Hindlimb muscle (tissue), 1 donor: Measurements from ENCODE around the gene SERTAD1. TPM values are rescaled to one million over a fixed set of nuclear protein-coding genes. Genes with fewer than 3 reads are reported as not detected.

ENCODE experiments used
- DNase-seq: peaks from one replicate; pipeline ENCODE4 v3.0.0-alpha.2; 2013
- polyA plus RNA-seq: library from polyadenylated mRNA; unstranded; fragments of 120-200 nt; gene quantifications from one replicate; pipeline ENCODE4 v1.2.1, GENCODE V29; 2013; ENCODE audit not compliant: insufficient read length

Gene SERTAD1
- polyA plus RNA-seq, 1 donor, result 7.3 TPM

- DNase-seq, result no peak
Observed at GRCh38 chr19:40376286-40376862, 49.4 kb downstream of the SERTAD1 start.

GRCh38 chr19:40374084-40374483 is 51.7 kb downstream of the SERTAD1 start:
- DNase-seq, result no peak

GRCh38 chr19:40371802-40372122 is 54.0 kb downstream of the SERTAD1 start:
- no peak for DNase-seq

Other genes with a start within 250 kb of the SERTAD1 start
- 12.3 TPM for gene MAP3K10, start 234.6 kb downstream of the SERTAD1 start, polyA plus RNA-seq
- gene TTC9B, start 207.6 kb downstream of the SERTAD1 start, polyA plus RNA-seq, result not detected
- gene CCNP, start 199.3 kb downstream of the SERTAD1 start, polyA plus RNA-seq, result 0.49 TPM
- gene AKT2, start 140.6 kb downstream of the SERTAD1 start, polyA plus RNA-seq, result 214 TPM
- 106 TPM for gene C19orf47, start 77.6 kb downstream of the SERTAD1 start, polyA plus RNA-seq
- 242 TPM for gene PLD3, start 77.3 kb downstream of the SERTAD1 start, polyA plus RNA-seq
- gene HIPK4, start 35.8 kb downstream of the SERTAD1 start, polyA plus RNA-seq, result 1.6 TPM
- gene PRX, start 12.6 kb downstream of the SERTAD1 start, polyA plus RNA-seq, result 11.7 TPM
- 47.9 TPM for gene SERTAD3, start 18.3 kb upstream of the SERTAD1 start, polyA plus RNA-seq
- 42.4 TPM for gene BLVRB, start 39.8 kb upstream of the SERTAD1 start, polyA plus RNA-seq
- 0.19 TPM for gene SPTBN4, start 41.0 kb upstream of the SERTAD1 start, polyA plus RNA-seq
- gene SHKBP1, start 150.9 kb upstream of the SERTAD1 start, polyA plus RNA-seq, result 18.7 TPM
- 297 TPM for gene LTBP4, start 175.4 kb upstream of the SERTAD1 start, polyA plus RNA-seq